ENCODE data around the gene SLC41A3.
A peak's percentile ranks its signal among the peaks of the same experiment; 100 is the strongest.
"Not testable (repeated sequence)": the region's sequence is repeated elsewhere in the genome, so short reads cannot be mapped to it uniquely, and the experiment has no call there.

The SLC41A3 gene

DNA sequence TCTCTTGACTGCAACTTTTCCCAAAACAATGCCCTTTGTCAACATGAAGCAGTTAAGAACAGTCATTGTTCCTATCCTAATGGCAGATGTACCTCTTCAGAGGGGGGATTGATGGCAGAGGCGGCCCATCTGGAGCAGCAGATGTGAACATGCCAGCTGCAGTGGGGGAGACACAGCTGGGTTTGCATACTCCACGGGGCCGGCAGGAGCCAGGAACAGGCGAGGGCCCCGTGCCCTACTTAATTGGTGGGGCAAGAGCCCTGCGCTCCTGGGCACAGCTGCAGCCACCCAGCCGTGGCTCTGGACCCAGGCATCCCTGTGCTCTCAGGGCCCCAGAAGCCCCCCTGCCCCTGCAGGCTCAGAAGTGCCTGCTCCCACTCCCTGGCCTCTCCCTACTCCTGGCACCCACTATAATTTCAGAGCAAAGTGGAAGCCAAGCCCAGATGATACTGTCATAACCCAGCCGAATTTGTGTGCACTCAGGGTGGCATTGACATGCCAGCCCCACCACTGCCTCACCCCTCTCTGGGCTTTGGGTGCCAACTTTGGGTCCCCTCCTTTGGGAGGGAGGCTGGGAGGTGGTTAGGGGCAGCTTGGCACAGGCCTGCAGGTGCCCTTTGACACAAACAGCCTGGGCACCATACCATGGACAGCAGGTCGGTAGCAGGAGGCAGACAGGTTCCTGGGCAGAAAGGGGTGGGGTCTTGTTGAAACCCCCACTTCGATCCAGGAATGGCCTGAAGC, 80.3 kb downstream of the SLC41A3 start:
- no peak for DNase-seq (ENCODE audit: low spot score)

DNA sequence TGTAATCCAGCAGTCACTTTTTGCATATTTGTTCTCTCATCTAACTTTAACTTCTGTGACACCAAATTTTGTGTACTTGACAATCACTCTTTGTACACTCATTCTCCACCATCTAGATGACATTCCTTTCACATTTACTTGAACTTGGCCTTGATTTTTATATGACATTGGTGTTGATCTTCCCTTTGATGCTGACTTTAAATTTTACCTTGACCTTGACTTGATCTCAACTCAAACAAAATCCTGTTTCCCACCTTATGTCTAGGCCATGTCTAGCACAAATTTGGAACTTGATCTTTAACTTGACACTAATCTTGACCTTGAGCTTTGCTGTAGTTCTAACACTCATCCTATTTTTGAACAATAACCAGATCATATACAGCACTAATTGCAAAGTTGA, 81.7 kb downstream of the SLC41A3 start:
- no peak for DNase-seq (ENCODE audit: low spot score)

GRCh38 chr3:125996751-125997150, 87.2 kb downstream of the SLC41A3 start:
- DNase-seq (ENCODE audit: low spot score): not testable (repeated sequence)

DNA sequence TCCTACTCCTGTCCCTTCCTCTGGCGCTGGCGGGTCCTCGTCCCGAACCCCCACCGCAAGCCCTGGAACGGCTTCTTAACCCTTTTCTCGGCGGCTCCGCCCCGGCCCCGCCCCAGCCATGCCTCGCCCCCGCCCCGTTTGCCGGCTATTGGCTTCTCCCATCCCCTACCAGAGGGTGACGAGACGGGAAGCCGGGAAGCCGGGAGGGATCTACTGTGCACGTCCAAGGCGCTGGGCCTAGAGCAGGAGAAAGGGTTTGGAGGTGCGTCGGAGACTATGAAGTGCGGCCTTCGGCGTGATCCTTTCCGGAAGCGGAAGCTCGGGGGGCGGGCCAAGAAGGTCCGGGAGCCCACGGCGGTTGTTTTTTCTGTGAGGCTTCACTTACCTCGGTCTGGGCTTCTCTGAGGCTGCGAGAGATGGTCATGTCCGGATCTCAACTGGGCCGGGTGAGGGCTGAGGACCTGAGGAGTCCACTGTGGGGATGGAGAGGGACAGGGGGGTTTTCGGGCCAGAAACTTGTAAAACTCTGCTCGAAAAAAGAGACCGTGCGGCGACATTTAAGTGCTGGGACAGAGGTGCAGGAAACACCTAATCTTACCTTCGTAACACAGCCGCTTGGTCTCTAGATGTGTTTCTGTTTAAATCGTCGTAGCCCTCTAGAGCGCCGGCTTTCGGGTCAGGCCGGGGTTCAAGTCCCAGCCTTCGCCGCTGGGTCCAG, 93.5 kb downstream of the SLC41A3 start:
- DNase-seq (ENCODE audit: low spot score): no peak

GRCh38 chr3:125984951-125985350, 99.0 kb downstream of the SLC41A3 start:
- not testable (repeated sequence) for DNase-seq (ENCODE audit: low spot score)

DNA sequence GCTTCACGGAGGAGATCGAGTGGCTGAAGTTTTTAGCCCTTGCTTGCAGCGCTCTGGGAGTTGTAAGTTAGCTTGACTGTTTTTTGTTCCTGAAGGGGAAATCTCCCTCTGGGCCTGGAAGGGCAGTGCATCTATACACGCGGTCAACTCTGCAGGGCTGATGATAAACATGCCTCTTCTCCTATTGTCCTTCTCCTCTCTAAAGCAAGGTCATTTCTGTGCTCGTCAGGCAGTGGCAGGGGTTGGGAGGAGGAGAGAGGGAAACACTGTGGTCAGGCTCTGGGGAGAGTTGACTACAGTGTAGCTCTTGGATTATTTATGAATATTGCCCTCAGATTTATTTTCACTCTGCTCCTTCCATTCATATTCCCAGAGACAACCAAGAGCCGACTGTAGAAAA, 106.8 kb downstream of the SLC41A3 start:
- DNase-seq (ENCODE audit: low spot score): not testable (repeated sequence)

DNA sequence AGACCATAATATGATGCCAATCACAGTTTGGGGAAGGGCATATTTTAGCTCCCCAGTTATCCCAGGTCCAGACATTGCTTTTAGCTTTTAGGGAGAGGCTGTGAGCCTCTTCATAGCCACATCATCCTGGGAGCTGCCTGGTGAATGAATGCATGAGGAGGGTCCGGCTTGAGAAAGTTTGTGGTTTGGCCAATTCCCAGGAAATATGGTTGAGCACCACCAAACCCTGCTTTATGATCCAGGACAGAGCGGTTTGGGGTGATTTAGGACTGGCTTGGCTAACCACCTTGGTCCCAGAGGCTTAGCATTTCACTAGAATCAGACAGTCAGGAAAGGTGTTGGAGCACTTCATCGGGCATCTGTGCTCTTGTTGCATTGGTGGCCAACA, 107.9 kb downstream of the SLC41A3 start:
- DNase-seq (ENCODE audit: low spot score): not testable (repeated sequence)

DNA sequence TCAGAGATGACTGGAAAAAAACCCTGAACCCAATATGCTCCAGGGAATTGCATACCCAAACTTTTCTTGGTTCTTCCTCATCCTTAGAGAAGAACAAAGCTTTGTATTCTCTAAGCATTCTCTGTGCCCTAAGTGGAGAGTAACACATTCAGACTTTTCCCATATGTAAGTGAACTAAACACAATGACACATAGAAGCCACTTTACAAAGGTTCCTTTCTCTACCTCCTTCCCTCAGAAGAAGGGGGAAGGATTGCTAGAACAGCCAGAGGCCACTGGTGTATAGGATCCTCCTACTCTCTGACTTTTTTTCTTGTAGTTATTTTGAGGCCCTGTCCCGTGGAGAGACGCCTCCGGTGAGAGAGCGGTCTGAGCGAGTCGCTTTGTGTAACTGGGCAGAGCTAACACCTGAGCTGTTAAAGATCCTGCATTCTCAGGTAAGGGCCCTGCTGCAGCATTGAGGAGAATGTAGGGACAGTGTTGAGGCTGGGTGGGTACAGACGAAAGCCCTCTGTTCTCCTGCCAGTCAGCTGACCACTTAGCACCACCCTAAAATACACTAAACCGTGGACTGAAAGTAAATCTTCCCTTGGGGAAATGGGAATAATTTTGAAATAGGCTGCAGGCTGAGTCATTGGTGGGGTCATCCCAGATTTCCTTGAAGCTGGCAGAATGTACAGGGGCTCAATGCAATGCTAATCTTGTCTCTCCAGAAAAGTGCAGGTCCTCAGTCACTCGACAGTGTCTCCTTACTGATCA, 108.5 kb downstream of the SLC41A3 start:
- not testable (repeated sequence) for DNase-seq (ENCODE audit: low spot score)

- DNase-seq (ENCODE audit: low spot score): peak; percentile 49
Observed at GRCh38 chr3:125971997-125972944, 111.7 kb downstream of the SLC41A3 start.

DNA sequence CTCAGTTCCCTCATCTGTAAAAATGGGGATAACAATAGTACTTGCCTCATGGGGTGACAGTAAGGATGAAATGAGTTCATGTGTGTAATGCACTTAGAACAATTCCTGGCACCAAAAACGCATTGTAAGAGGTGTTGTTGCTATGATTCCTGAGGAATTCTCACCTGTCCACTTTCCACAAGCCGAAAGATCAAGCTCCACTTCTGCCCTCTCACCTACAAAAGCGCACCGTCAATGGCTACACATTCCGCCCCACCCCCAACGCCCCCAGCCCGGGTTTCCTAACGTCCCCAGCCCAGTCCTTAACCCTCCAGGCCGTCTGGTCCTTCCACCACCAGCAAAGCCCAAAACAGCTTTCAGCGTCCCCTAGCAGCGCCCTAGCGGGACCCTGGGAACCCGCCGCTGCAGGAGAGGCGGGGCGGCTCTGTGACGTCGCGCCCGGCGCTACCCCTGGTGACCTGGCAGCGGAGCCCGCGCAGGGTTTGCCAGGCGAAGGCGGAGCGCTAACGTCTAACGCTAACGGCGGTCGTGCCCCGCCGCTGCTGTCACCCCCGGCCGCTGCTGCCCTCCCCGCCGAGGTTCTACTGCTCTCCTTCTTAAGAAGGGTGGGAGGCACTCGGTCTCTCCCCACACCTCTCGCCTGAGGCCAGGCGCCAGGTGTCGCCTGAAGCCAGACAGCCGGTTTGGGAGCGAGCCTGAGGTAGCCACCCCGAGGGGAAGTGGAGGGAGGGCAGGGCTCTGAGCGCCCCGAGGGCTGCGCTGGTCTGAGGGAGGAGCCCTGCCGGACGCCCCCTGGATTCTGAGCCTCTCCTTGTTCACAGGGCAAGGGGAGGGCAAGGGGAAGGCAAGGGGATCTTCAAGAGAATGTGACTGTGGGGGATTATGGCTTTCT, 115.0 kb downstream of the SLC41A3 start, which contains the start of gene ROPN1B:
Gene ROPN1B, plus strand, starts transcription at position 478 of the 892 bp plus-strand sequence. CDS start 2,877 bp downstream, outside the sequence.
- not testable (repeated sequence) for DNase-seq (ENCODE audit: low spot score)

DNA sequence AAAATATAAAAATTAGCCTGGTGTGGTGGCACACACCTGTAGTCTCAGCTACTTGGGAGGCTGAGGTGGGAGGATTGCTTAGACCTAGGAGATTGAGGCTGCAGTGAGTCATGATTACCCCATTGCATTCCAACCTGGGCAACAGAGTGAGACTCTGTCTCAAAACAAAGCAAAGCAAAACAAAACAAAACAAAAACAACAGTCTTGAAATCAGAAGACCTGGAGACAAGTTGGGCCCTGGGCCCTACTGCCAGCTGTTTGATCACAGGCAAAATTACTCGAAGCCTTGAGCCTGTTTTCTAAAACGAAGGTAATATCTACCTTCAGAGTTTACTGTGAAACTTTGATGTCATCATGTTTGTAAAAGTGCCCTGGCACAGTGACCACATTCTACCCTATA, 115.8 kb downstream of the SLC41A3 start:
- DNase-seq (ENCODE audit: low spot score): not testable (repeated sequence)

DNA sequence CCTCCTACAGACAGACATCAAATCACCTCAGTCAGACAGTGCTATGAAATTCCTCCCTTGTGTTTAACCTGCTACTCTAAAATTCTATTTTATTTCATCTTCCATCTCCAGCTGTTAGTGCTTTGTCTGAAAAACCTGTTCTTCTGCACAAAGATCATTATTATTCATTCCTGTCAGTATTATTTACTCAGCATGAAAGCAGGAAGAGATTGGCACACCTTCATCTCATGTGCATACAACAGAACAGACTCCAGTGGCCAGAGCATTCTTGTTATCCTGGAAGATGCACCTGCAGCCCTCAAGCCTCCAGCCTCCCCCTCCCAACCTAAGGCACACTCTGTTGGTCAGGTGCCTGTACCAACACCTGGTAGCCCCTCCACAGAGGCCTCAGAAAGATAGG, 116.8 kb downstream of the SLC41A3 start:
- no peak for DNase-seq (ENCODE audit: low spot score)

DNA sequence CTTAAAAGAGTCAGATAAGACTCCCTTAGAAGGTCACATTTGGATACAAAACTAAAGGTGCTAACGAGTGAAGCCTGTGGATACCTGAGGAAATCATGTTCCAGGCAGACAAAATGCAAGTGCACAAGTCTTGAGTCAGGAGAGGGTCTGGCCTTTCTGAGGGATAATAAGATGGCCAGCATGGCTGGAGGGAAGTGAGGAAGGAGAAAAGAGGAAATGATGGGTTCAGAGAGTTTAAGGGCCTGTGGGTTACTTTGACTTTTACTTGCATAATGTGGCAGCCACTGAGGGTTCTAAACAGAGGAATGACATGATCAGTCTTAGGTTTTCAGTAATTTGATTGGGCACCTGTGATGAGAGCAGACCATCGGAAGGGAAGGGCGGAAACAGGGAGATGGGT, 118.4 kb downstream of the SLC41A3 start:
- no peak for DNase-seq (ENCODE audit: low spot score)

- not testable (repeated sequence) for DNase-seq (ENCODE audit: low spot score)
Observed at GRCh38 chr3:125963834-125964233, 120.1 kb downstream of the SLC41A3 start.

GRCh38 chr3:125961289-125961589, 122.7 kb downstream of the SLC41A3 start:
- no peak for DNase-seq (ENCODE audit: low spot score)

GRCh38 chr3:125960456-125961288, 123.3 kb downstream of the SLC41A3 start:
- no peak for DNase-seq (ENCODE audit: low spot score)

DNA sequence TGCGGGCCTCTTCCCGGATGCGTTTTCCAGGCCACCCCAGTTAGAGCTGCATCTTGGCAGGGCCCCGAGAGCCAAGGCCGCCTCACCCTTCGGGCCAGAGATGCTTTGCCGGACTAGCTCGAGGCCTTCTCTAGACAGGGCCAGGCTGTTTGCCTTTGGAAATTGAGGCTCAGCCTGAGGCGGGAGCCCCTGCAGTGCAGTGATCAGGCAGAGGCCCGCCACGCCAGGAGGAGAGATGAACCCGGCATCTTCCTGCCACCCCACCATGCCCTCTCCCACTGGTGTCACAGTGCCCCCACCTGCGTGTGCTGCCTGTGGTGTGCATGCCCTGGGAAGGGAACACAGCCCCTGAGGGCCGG, 123.9 kb downstream of the SLC41A3 start:
- no peak for DNase-seq (ENCODE audit: low spot score)

DNA sequence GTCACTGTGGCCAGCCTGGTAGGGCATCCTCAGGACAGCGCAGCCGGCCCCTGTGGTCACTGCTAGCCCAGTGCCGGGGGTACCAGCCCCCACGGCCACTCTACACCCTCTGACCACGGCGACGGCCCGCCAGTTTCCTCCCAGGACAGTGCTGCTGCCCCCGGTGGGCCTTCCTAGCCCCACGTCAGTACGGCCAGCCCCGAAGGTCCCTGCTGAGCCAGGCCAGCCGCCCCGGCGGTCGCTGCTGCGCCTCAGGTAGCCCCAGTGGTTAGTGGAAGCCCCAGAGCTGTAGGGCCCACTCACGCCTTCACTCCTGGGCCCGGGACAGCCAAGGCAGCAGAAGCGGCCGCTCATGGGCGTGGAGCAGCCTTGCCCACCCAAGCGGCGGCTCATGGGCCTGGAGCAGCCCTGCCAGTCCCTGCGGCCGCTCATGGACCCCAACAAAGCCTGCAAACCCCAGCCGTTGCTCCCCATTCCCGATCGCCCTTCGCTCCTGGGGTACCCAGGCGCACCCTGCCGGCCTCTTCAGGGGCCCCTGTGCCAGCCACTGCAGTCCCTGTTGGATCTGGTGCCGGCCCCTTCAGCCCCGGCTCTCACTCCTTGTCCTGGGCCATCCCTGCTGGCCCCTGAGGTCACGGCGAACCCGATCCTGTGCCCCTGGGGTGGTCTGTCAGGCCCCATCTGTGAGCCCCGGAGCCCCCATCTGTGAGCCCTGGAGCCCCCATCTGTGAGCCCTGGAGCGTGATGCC, 124.4 kb downstream of the SLC41A3 start:
- no peak for DNase-seq (ENCODE audit: low spot score)
